HG02798 (cell line): Measurements from ENCODE around the gene HTRA1.

Source experiments
- ATAC-seq: cut with Tn5 transposase; IDR thresholded peaks from one replicate; pipeline ENCODE4 v1.9.1; 2021; ENCODE audit warnings: mild to moderate bottlenecking; ENCODE audit not compliant: unreplicated experiment, poor library complexity

Gene HTRA1

GRCh38 chr10:122454071-122454470 lies 7.3 kb upstream of the HTRA1 start:
- ATAC-seq: no peak

- no peak for ATAC-seq
Measured at GRCh38 chr10:122454603-122455080, 6.7 kb upstream of the HTRA1 start, which contains the start of gene ARMS2. Gene ARMS2, plus strand, starts transcription at chr10:122454653. Its CDS starts 75 bp downstream, at chr10:122454728.

- no peak for ATAC-seq
Measured at GRCh38 chr10:122455376-122456079, 5.8 kb upstream of the HTRA1 start.

- no peak for ATAC-seq
Measured at GRCh38 chr10:122457934-122458333, 3.4 kb upstream of the HTRA1 start.

- ATAC-seq: no peak
Measured at GRCh38 chr10:122458693-122459092, 2.7 kb upstream of the HTRA1 start.

GRCh38 chr10:122459561-122460273 lies 1.6 kb upstream of the HTRA1 start:
- no peak for ATAC-seq

- no peak for ATAC-seq
Measured at GRCh38 chr10:122460891-122461293, 461 bp upstream of the HTRA1 start.

- ATAC-seq: no peak
Measured at GRCh38 chr10:122461729-122462532, 578 bp downstream of the HTRA1 start.

GRCh38 chr10:122462533-122463465 lies 1.4 kb downstream of the HTRA1 start:
- ATAC-seq: no peak

- no peak for ATAC-seq
Measured at GRCh38 chr10:122463466-122464249, 2.3 kb downstream of the HTRA1 start.

- no peak for ATAC-seq
Measured at GRCh38 chr10:122464250-122464510, 2.8 kb downstream of the HTRA1 start.

- no peak for ATAC-seq
Measured at GRCh38 chr10:122464586-122464985, 3.2 kb downstream of the HTRA1 start.

- ATAC-seq: no peak
Measured at GRCh38 chr10:122465401-122466040, 4.2 kb downstream of the HTRA1 start.

- ATAC-seq: no peak
Measured at GRCh38 chr10:122466951-122467381, 5.6 kb downstream of the HTRA1 start.

GRCh38 chr10:122467701-122468100 lies 6.3 kb downstream of the HTRA1 start:
- ATAC-seq: no peak

GRCh38 chr10:122468307-122468925 lies 7.1 kb downstream of the HTRA1 start:
- no peak for ATAC-seq

GRCh38 chr10:122468926-122469781 lies 7.8 kb downstream of the HTRA1 start:
- ATAC-seq: no peak
